MCF 10A (cell line): ENCODE results near the gene TIMM21. TPM values are rescaled to one million over a fixed set of nuclear protein-coding genes. Genes with fewer than 3 reads are reported as not detected.

Source experiments
- BruUV-seq: library from RNA; stranded (reverse); fragments of 400-500 nt; replicated peaks from 2 replicates; lab custom pipeline; 2021; lab: Mats Ljungman, UMichigan
- CTCF ChIA-PET: fragments of 300-600 bp; sonication (Branson Sonifier 250); formaldehyde crosslinking; extraction: SDS; loops from one replicate; lab custom pipeline; 2021; ENCODE audit warnings: antibody characterized with exemption, inconsistent platforms; lab: Yijun Ruan, JAX
- POLR2A ChIA-PET: fragments of 300-600, 350-650 bp; sonication (Branson Sonifier 250); formaldehyde crosslinking; extraction: SDS; loops from one replicate; lab custom pipeline; 2020; ENCODE audit warnings: antibody characterized with exemption, inconsistent platforms; lab: Yijun Ruan, JAX
- DNase-seq: peaks from one replicate; pipeline ENCODE4 v3.0.0-alpha.2; 2018; ENCODE audit not compliant: unreplicated experiment
- H3K27ac Mint-ChIP-seq: one replicate; pipeline ENCODE4 v1.8.0; 2022; ENCODE audit warnings: mild to moderate bottlenecking, low read depth, mixed read lengths; ENCODE audit not compliant: unreplicated experiment
- H3K27me3 Mint-ChIP-seq: one replicate; pipeline ENCODE4 v1.8.0; 2022; ENCODE audit warnings: mixed read lengths; ENCODE audit not compliant: insufficient read depth, unreplicated experiment
- H3K36me3 Mint-ChIP-seq: one replicate; pipeline ENCODE4 v1.8.0; 2022; ENCODE audit warnings: mild to moderate bottlenecking, moderate library complexity, mixed read lengths; ENCODE audit not compliant: insufficient read depth, unreplicated experiment
- H3K4me1 Mint-ChIP-seq: one replicate; pipeline ENCODE4 v1.8.0; 2022; ENCODE audit warnings: mixed read lengths; ENCODE audit not compliant: insufficient read depth, unreplicated experiment
- H3K4me3 Mint-ChIP-seq: one replicate; pipeline ENCODE4 v1.8.0; 2022; ENCODE audit warnings: mild to moderate bottlenecking, moderate library complexity, mixed read lengths; ENCODE audit not compliant: unreplicated experiment
- H3K9me3 Mint-ChIP-seq: one replicate; pipeline ENCODE4 v1.8.0; 2022; ENCODE audit warnings: mixed read lengths; ENCODE audit not compliant: unreplicated experiment
- CTCF ChIP-seq: fragments of 200-600 bp; IDR thresholded peaks from one replicate; pipeline ENCODE4 v1.8.0; 2022; ENCODE audit warnings: antibody characterized with exemption, mild to moderate bottlenecking; ENCODE audit not compliant: unreplicated experiment
- intact Hi-C: fragments of 100-400 bp; cut with micrococcal nuclease; formaldehyde crosslinking; loops from 2 replicates; pipeline ENCODE4 v1.14.1; 2022
- total RNA-seq: library from RNA; stranded (reverse); gene quantifications from 2 replicates; pipeline ENCODE4 v1.2.3, GENCODE V29; 2022

TIMM21 gene
- total RNA-seq, 1 experiment from 2014 or later, result 33.4 TPM

DNA sequence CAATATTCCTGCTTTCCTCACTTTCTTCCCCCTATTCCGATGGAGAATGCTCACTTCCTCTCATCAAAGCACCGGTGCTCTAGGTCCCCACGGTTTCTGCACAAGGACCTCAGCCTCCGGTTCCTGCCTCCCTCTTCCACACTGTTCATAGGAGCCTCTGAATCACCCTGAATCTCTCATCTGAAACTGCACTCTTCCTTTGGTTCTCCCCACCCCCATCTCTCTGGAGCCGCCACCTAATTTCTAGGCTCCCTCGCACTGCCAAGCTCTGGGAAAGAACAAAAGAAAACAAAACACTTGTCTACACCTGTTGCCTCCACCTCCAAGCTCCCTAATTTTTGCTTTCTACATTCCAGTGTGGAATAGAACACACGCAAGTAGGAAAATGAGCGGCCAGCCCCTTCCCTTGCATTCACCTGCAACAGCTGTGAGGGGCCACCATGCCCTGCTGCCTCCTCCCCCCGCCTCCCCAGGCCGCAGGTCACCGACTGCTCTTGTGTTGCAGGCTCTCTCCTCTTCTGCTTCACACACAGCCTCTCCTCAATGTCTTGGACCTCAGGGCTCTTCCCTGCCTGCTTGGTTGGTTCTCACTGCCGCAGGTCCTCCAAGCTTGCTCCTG lies 10.3 kb upstream of the TIMM21 start:
- no peaks in the 10 kb centered on the region for H3K4me1 Mint-ChIP-seq
- TF ChIP-seq CTCF, result no peak
- H3K27ac Mint-ChIP-seq, result no peak overlapping the region
- ChIA-PET POLR2A (interaction anchor here (1.8 kb wide), 1 partner anchor 11 kb away, joined by 5 read pairs; no protein-coding TSS in a partner anchor), CTCF (no interaction called here)
- no peaks in the 10 kb centered on the region for H3K9me3 Mint-ChIP-seq
- no peak overlapping the region for H3K4me3 Mint-ChIP-seq
- no peaks in the 10 kb centered on the region for H3K36me3 Mint-ChIP-seq
- no TSS peak for BruUV-seq
- no peak for DNase-seq
- peaks cover 16% of the 10 kb centered on the region for H3K27me3 Mint-ChIP-seq
- intact Hi-C loops, result no loop called here

GRCh38 chr18:74139411-74139810 lies 8.9 kb upstream of the TIMM21 start:
- CTCF ChIA-PET, result interaction anchor here (0.6 to 1.1 kb wide), 2 partner anchors 178 to 203 kb away, joined by 3 to 4 read pairs; no protein-coding TSS in a partner anchor
- POLR2A ChIA-PET, result interaction anchor here (0.9 to 1.2 kb wide), 2 partner anchors 9 kb away, joined by 3 read pairs; no protein-coding TSS in a partner anchor
- H3K4me1 Mint-ChIP-seq, result no peaks in the 10 kb centered on the region
- H3K4me3 Mint-ChIP-seq, result no peak overlapping the region
- H3K9me3 Mint-ChIP-seq, result no peaks in the 10 kb centered on the region
- H3K27me3 Mint-ChIP-seq, result peaks cover 16% of the 10 kb centered on the region
- no peak overlapping the region for H3K27ac Mint-ChIP-seq
- no peak for DNase-seq
- no TSS peak for BruUV-seq
- no peaks in the 10 kb centered on the region for H3K36me3 Mint-ChIP-seq
- no peak for TF ChIP-seq CTCF
- intact Hi-C loops, result no loop called here

- ChIA-PET CTCF (interaction anchor here (0.6 to 1.1 kb wide), 2 partner anchors 177 to 202 kb away, joined by 3 to 4 read pairs; no protein-coding TSS in a partner anchor), POLR2A (interaction anchor here (0.9 to 1.2 kb wide), 2 partner anchors 9 to 10 kb away, joined by 3 read pairs; no protein-coding TSS in a partner anchor)
- Mint-ChIP-seq H3K36me3 (no peaks in the 10 kb centered on the region), H3K27me3 (peaks cover 16% of the 10 kb centered on the region), H3K4me1 (no peaks in the 10 kb centered on the region), H3K9me3 (no peaks in the 10 kb centered on the region), H3K27ac (no peak overlapping the region), H3K4me3 (no peak overlapping the region)
- TF ChIP-seq CTCF, result no peak
- DNase-seq, result peak; percentile 42
- intact Hi-C loops, result no loop called here
- no TSS peak for BruUV-seq
These were observed 8.4 kb upstream of the TIMM21 start for GRCh38 chr18:74139888-74140287.

- H3K4me1 Mint-ChIP-seq, result no peaks in the 10 kb centered on the region
- no peak for TF ChIP-seq CTCF
- no peak overlapping the region for H3K4me3 Mint-ChIP-seq
- ChIA-PET POLR2A (interaction anchor here (1.2 kb wide), 1 partner anchor 8 kb away, joined by 3 read pairs; no protein-coding TSS in a partner anchor), CTCF (no interaction called here)
- intact Hi-C loops, result no loop called here
- H3K9me3 Mint-ChIP-seq, result no peaks in the 10 kb centered on the region
- no peak for DNase-seq
- no peaks in the 10 kb centered on the region for H3K36me3 Mint-ChIP-seq
- peaks cover 16% of the 10 kb centered on the region for H3K27me3 Mint-ChIP-seq
- no TSS peak for BruUV-seq
- H3K27ac Mint-ChIP-seq, result no peak overlapping the region
These were observed 7.7 kb upstream of the TIMM21 start for GRCh38 chr18:74140582-74140981.
